ENCODE data around the gene RUNDC3A. TPM values are rescaled to one million over a fixed set of nuclear protein-coding genes. Genes with fewer than 3 reads are reported as not detected.
"Not testable (repeated sequence)": the region's sequence is repeated elsewhere in the genome, so short reads cannot be mapped to it uniquely, and the experiment has no call there.

Gene RUNDC3A
- total RNA-seq, 4 donors from 2014 or later: 0.84 TPM; not detected in 3

GRCh38 chr17:44334315-44334714 is 25.9 kb downstream of the RUNDC3A start:
- ATAC-seq (ENCODE audit: low FRiP score): no peak
- TF ChIP-seq CTCF (IDR thresholded peaks at IDR 0.05): no peak
- no peak for DNase-seq (ENCODE audit: low spot score)

GRCh38 chr17:44334727-44335126 is 26.3 kb downstream of the RUNDC3A start:
- no peak for ATAC-seq (ENCODE audit: low FRiP score)
- TF ChIP-seq CTCF (IDR thresholded peaks at IDR 0.05): no peak
- DNase-seq (ENCODE audit: low spot score): no peak

DNA sequence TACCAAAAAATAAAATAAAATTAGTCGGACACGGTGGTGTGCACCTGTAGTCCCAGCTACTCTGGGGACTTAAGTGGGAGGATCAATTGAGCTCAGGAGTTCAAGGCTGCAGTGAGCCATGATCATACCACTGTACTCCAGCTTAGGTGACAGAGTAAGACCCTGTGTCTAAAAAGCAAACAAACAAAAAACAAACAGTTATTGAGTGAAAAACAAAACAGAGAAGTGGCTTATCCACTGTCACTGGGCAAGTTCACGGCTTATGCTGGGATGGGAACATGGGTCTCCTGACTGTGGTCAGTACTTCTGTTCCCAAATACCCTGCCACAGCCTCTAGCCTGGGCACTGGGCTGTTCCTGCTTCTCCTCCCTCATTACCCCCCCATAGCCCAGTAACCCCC is 27.2 kb downstream of the RUNDC3A start:
- ATAC-seq (ENCODE audit: low FRiP score): no peak
- DNase-seq (ENCODE audit: low spot score): no peak
- TF ChIP-seq CTCF (IDR thresholded peaks at IDR 0.05): no peak

DNA sequence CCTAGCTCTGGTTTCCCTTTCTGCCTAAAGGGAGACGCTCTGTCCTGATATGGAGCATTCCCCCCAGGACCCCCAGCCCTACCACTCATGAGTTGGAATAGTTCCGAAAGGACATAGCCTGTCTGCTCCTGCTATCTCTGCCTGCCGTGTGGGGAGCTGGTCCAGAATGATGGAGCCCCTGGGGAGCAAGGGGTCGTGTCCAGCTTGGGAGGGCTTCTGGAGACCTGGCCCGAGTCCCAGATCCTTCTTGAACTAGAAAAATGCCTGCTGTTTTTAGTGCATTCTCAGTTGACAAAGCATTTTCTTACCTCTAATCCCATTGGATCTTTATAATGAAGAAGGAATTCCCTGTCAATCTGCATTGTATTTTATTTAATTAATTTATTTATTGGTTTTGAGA is 27.6 kb downstream of the RUNDC3A start:
- ATAC-seq (ENCODE audit: low FRiP score): no peak
- TF ChIP-seq CTCF (IDR thresholded peaks at IDR 0.05): no peak
- DNase-seq (ENCODE audit: low spot score): no peak

GRCh38 chr17:44338702-44339101 is 30.3 kb downstream of the RUNDC3A start:
- DNase-seq (ENCODE audit: low spot score) (no peak), ATAC-seq (ENCODE audit: low FRiP score) (no peak)
- no peak for TF ChIP-seq CTCF (IDR thresholded peaks at IDR 0.05)

DNA sequence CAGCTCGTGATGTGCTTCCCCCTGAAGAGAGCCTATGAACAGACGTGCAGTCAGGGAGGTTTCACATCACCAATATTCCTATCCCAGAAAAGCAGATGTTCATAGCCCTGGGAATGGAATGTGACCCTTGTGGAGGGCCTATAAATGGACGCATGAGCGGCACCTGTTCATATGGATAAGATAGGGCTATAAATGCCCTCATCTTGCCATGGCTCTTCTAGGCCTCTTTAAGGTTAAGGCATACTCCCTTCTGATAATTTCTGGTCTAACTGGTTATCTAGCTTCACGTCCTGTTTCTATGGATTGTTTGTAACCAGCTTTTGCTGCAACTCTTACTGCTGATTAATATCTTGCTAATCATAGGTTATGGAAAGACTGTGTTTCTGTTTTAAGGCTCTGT is 32.2 kb downstream of the RUNDC3A start:
- not testable (repeated sequence) for DNase-seq (ENCODE audit: low spot score); ATAC-seq (ENCODE audit: low FRiP score)

GRCh38 chr17:44343510-44344209 is 35.3 kb downstream of the RUNDC3A start:
- ATAC-seq (ENCODE audit: low FRiP score): no peak
- DNase-seq (ENCODE audit: low spot score): no peak
- no peak for TF ChIP-seq CTCF (IDR thresholded peaks at IDR 0.05)
